H1 (cell line): ENCODE data around the gene TGM5. TPM values are rescaled to one million over a fixed set of nuclear protein-coding genes. Genes with fewer than 3 reads are reported as not detected.

ENCODE experiments used
- CTCF ChIA-PET: fragments of 300-600 bp; sonication (Branson Sonifier 250); formaldehyde crosslinking; loops from one replicate; lab custom pipeline; 2021; ENCODE audit not compliant: partially characterized antibody; lab: Charles Lee
- POLR2A ChIA-PET: fragments of 300-600 bp; sonication (Branson Sonifier 250); formaldehyde crosslinking; loops from one replicate; lab custom pipeline; 2021; ENCODE audit warnings: inconsistent platforms; ENCODE audit not compliant: partially characterized antibody; lab: Charles Lee
- DNase-seq, 2 experiments: peaks; one replicate each; pipeline versions ENCODE4 v3.0.0 to v3.0.0-alpha.2; 2010 to 2022; ENCODE audit warnings: low spot score in 2 of 2, low read depth in 1 of 2, mixed read lengths in 1 of 2
- FAIRE-seq: peaks from 2 replicates; lab custom pipeline; 2011; peaks lifted over from hg19 to GRCh38; lab: Jason Lieb, UNC
- H2AFZ ChIP-seq: 2 replicates; pipeline ENCODE4 v1.8.1; 2012; ENCODE audit warnings: low read length, inconsistent platforms
- H2AK5ac ChIP-seq: 2 replicates; pipeline ENCODE4 v1.6.1; 2013; ENCODE audit warnings: low read depth, low read length
- H2BK120ac ChIP-seq: replicated peaks from 2 replicates; pipeline ENCODE3; 2013; ENCODE audit warnings: low read depth, low read length, inconsistent platforms
- H2BK12ac ChIP-seq: 2 replicates; pipeline ENCODE4 v1.6.1; 2013; ENCODE audit warnings: low read depth, low read length
- H2BK15ac ChIP-seq: 2 replicates; pipeline ENCODE4 v1.6.1; 2013; ENCODE audit warnings: low read length
- H2BK20ac ChIP-seq: 2 replicates; pipeline ENCODE4 v1.6.1; 2013; ENCODE audit warnings: low read length
- H2BK5ac ChIP-seq: 2 replicates; pipeline ENCODE4 v1.6.1; 2013; ENCODE audit warnings: low read depth, low read length
- H3K14ac ChIP-seq: 2 replicates; pipeline ENCODE4 v1.6.1; 2013; ENCODE audit warnings: inconsistent platforms; ENCODE audit not compliant: insufficient read length
- H3K18ac ChIP-seq: 2 replicates; pipeline ENCODE4 v1.6.1; 2013; ENCODE audit warnings: low read length; ENCODE audit errors: extremely low read depth
- H3K23ac ChIP-seq: 2 replicates; pipeline ENCODE4 v1.6.1; 2013; ENCODE audit warnings: inconsistent platforms; ENCODE audit not compliant: insufficient read length
- H3K23me2 ChIP-seq: 2 replicates; pipeline ENCODE4 v1.6.1; 2013; ENCODE audit warnings: low read depth, low read length
- H3K27ac ChIP-seq: 2 replicates; pipeline ENCODE4 v1.6.1; 2011; ENCODE audit warnings: low read depth, low read length, inconsistent platforms
- H3K27me3 ChIP-seq, 4 experiments: replicated peaks in 1 of 4; 1 replicate in 1 of 4; 2 replicates in 3 of 4; pipeline versions ENCODE4 v1.6.1 to v1.8.1; 2011 to 2013; ENCODE audit warnings: low read length in 3 of 4, mild to moderate bottlenecking in 3 of 4, inconsistent platforms in 2 of 4, mixed read lengths in 2 of 4, moderate library complexity in 1 of 4; ENCODE audit not compliant: control insufficient read depth in 3 of 4, insufficient read depth in 3 of 4; ENCODE audit errors: extremely low read depth in 1 of 4
- H3K36me3 ChIP-seq, 4 experiments: 2 replicates each; pipeline versions ENCODE4 v1.6.1 to v1.8.1; 2011 to 2013; ENCODE audit warnings: mild to moderate bottlenecking in 4 of 4, low read length in 3 of 4, moderate library complexity in 2 of 4, control low read depth in 1 of 4, inconsistent platforms in 1 of 4; ENCODE audit not compliant: insufficient read depth in 4 of 4, control insufficient read depth in 2 of 4
- H3K4ac ChIP-seq: replicated peaks from 2 replicates; pipeline ENCODE3; 2013; ENCODE audit warnings: low read length, low read depth, mixed read lengths, inconsistent platforms; ENCODE audit not compliant: insufficient read length
- H3K4me1 ChIP-seq, 4 experiments: replicated peaks in 1 of 4; 1 replicate in 1 of 4; 2 replicates in 3 of 4; pipeline versions ENCODE4 v1.6.1 to v1.8.1; 2011 to 2013; ENCODE audit warnings: low read length in 3 of 4, inconsistent platforms in 2 of 4, mixed read lengths in 1 of 4; ENCODE audit not compliant: insufficient read depth in 4 of 4, control insufficient read depth in 3 of 4
- H3K4me2 ChIP-seq, 2 experiments: 2 replicates each; pipeline versions ENCODE4 v1.6.1 to v1.8.1; 2011 to 2013; ENCODE audit warnings: low read depth in 2 of 2, low read length in 2 of 2, control low read depth in 1 of 2, inconsistent platforms in 1 of 2, mild to moderate bottlenecking in 1 of 2; ENCODE audit not compliant: insufficient read depth in 1 of 2
- H3K4me3 ChIP-seq, 4 experiments: fragments of 200-600, 300-600 bp in 1 of 4; sonication (generic), shearing (Covaris generic), sonication (Bioruptor Twin) in 1 of 4; 2 replicates each; pipeline versions ENCODE4 v1.5.1 to v1.8.1; 2011 to 2016; ENCODE audit warnings: low read length in 4 of 4, low read depth in 3 of 4, control low read depth in 2 of 4, inconsistent platforms in 2 of 4, mild to moderate bottlenecking in 2 of 4, mixed read lengths in 1 of 4, moderate library complexity in 1 of 4; ENCODE audit not compliant: insufficient read depth in 2 of 4; ENCODE audit errors: extremely low read depth in 1 of 4
- H3K56ac ChIP-seq: replicated peaks from 2 replicates; pipeline ENCODE3; 2013; ENCODE audit warnings: low read depth, mild to moderate bottlenecking, mixed read lengths, low read length, inconsistent platforms; ENCODE audit not compliant: insufficient read length
- H3K79me1 ChIP-seq: 2 replicates; pipeline ENCODE4 v1.6.1; 2013; ENCODE audit warnings: low read depth, low read length, control low read depth
- H3K79me2 ChIP-seq, 2 experiments: 2 replicates each; pipeline versions ENCODE4 v1.6.1 to v1.8.1; 2012 to 2013; ENCODE audit warnings: low read length in 2 of 2, mild to moderate bottlenecking in 2 of 2, inconsistent platforms in 1 of 2; ENCODE audit not compliant: insufficient read depth in 2 of 2, control insufficient read depth in 1 of 2
- H3K9ac ChIP-seq, 4 experiments: replicated peaks in 1 of 4; 1 replicate in 1 of 4; 2 replicates in 3 of 4; pipeline versions ENCODE4 v1.6.1 to v1.8.1; 2011 to 2013; ENCODE audit warnings: low read depth in 3 of 4, low read length in 3 of 4, control low read depth in 2 of 4, mild to moderate bottlenecking in 2 of 4, moderate library complexity in 2 of 4, inconsistent platforms in 1 of 4; ENCODE audit errors: extremely low read depth in 1 of 4
- H3K9me3 ChIP-seq, 2 experiments: 2 replicates each; pipeline versions ENCODE4 v1.6.1 to v1.8.1; 2012 to 2013; ENCODE audit warnings: mild to moderate bottlenecking in 2 of 2, moderate library complexity in 2 of 2, control low read depth in 1 of 2, inconsistent platforms in 1 of 2, low read depth in 1 of 2, low read length in 1 of 2, mixed read lengths in 1 of 2; ENCODE audit not compliant: insufficient read depth in 2 of 2
- H4K20me1 ChIP-seq, 2 experiments: replicated peaks in 1 of 2; 2 replicates each; pipeline versions ENCODE3 to v1.8.1; 2011 to 2013; ENCODE audit warnings: inconsistent platforms in 2 of 2, low read length in 2 of 2, mild to moderate bottlenecking in 1 of 2; ENCODE audit not compliant: insufficient read depth in 2 of 2, control insufficient read depth in 1 of 2
- H4K5ac ChIP-seq: 2 replicates; pipeline ENCODE4 v1.6.1; 2013; ENCODE audit warnings: low read length, low read depth, mixed read lengths, inconsistent platforms; ENCODE audit not compliant: insufficient read length
- H4K8ac ChIP-seq: 2 replicates; pipeline ENCODE4 v1.8.0; 2013; ENCODE audit warnings: mild to moderate bottlenecking, moderate library complexity, low read length, inconsistent platforms; ENCODE audit not compliant: insufficient read depth; ENCODE audit errors: extremely low read depth
- H4K91ac ChIP-seq: replicated peaks from 2 replicates; pipeline ENCODE3; 2013; ENCODE audit warnings: low read length, mixed read lengths, inconsistent platforms; ENCODE audit not compliant: insufficient read length
- ATF3 ChIP-seq: IDR thresholded peaks from 2 replicates; pipeline ENCODE4 v1.6.1; 2011; ENCODE audit warnings: low read depth, mild to moderate bottlenecking, low read length; ENCODE audit not compliant: insufficient read depth
- BRCA1 ChIP-seq: IDR thresholded peaks from 2 replicates; pipeline ENCODE4 v1.6.1; 2012; ENCODE audit warnings: low read depth, low read length, improper control_type of control experiment
- CBX5 ChIP-seq: fragments of 300-800, 300-1000 bp; sonication (generic); IDR thresholded peaks from 2 replicates; pipeline ENCODE4 v1.7.1; 2016; ENCODE audit warnings: antibody characterized with exemption, low read length, low read depth
- CBX8 ChIP-seq: fragments of 300-800, 300-1000 bp; sonication (generic); IDR thresholded peaks from 2 replicates; pipeline ENCODE4 v1.7.1; 2016; ENCODE audit warnings: low read depth, low read length, borderline replicate concordance
- CHD2 ChIP-seq: IDR thresholded peaks from 2 replicates; pipeline ENCODE4 v1.6.1; 2012; ENCODE audit warnings: low read length, improper control_type of control experiment
- EGR1 ChIP-seq: IDR thresholded peaks from 2 replicates; pipeline ENCODE4 v1.6.1; 2011; ENCODE audit warnings: low read depth, low read length, borderline replicate concordance
- GTF2F1 ChIP-seq: IDR thresholded peaks from 2 replicates; pipeline ENCODE4 v1.6.1; 2012; ENCODE audit warnings: low read depth, low read length, improper control_type of control experiment, borderline replicate concordance
- HDAC6 ChIP-seq: IDR thresholded peaks from one replicate; pipeline ENCODE4 v1.7.1; 2012; ENCODE audit warnings: low read depth, mild to moderate bottlenecking, inconsistent platforms, low read length, moderate library complexity
- RNF2 ChIP-seq: fragments of 200-900, 300-1000 bp; sonication (generic); IDR thresholded peaks from 2 replicates; pipeline ENCODE4 v1.7.1; 2016; ENCODE audit warnings: borderline replicate concordance, low read depth, mild to moderate bottlenecking, antibody characterized with exemption, low read length; ENCODE audit not compliant: poor library complexity, severe bottlenecking; ENCODE audit errors: missing control alignments
- SIN3A ChIP-seq, 2 experiments: IDR thresholded peaks in 1 of 2; conservative IDR thresholded peaks in 1 of 2; 2 replicates each; pipeline ENCODE4 v1.6.1; 2011 to 2012; ENCODE audit warnings: low read length in 2 of 2, improper control_type of control experiment in 1 of 2, low read depth in 1 of 2, mild to moderate bottlenecking in 1 of 2
- SRF ChIP-seq: IDR thresholded peaks from 2 replicates; pipeline ENCODE4 v1.6.1; 2011; ENCODE audit warnings: mild to moderate bottlenecking, low read depth, low read length, moderate library complexity
- USF2 ChIP-seq: IDR thresholded peaks from 2 replicates; pipeline ENCODE4 v1.6.1; 2011; ENCODE audit warnings: low read length, improper control_type of control experiment
- WGBS, 2 experiments: shearing (Covaris generic) in 1 of 2; methylation state at CpG; one replicate each; pipeline versions ENCODE4 v1.1.6 to v1.1.7; 2013 to 2015; ENCODE audit warnings: low lambda C conversion rate in 2 of 2, mixed read lengths in 2 of 2, inconsistent platforms in 1 of 2, low coverage in 1 of 2, missing lambda C conversion rate in 1 of 2; ENCODE audit not compliant: insufficient replicate concordance in 2 of 2, insufficient coverage in 1 of 2, insufficient read length in 1 of 2; ENCODE audit errors: extremely low coverage in 1 of 2, missing lambda C conversion rate in 1 of 2; 5-methylcytosine and 5-hydroxymethylcytosine counted together
- polyA plus RNA-seq, 7 experiments: library from polyadenylated mRNA; depleted of rRNA in 3 of 7; stranded (reverse) in 5 of 7; unstranded in 2 of 7; fragments of >200 nt in 5 of 7; fragments of 200-250 nt in 2 of 7; gene quantifications; 1 replicate in 5 of 7; 2 replicates in 1 of 7; 4 replicates in 1 of 7; pipeline versions ENCODE4 v1.2.1 to v1.2.3, GENCODE V29; 2011 to 2013; ENCODE audit warnings: missing spikeins in 2 of 7, mixed read lengths in 2 of 7
- total RNA-seq: library from RNA; stranded (reverse); fragmentation: NEBNext Ultra II Directional; extraction: Animal tissue kit (Norgen Biotek cat#: 25700); gene quantifications from 2 replicates; pipeline ENCODE4 v1.2.1, GENCODE V29; 2021

TGM5 gene
- total and polyA plus RNA-seq, 2 of the 8 experiments (the other 6 are each of a cell fraction or from before 2014, with no cell fraction given): not detected

- no peak overlapping the region for H3K4me3 ChIP-seq
- H3K9me3 ChIP-seq: no peaks in the 10 kb centered on the region
- DNase-seq (no peak), FAIRE-seq (no peak)
- H2BK15ac ChIP-seq: no peak overlapping the region
- H2BK20ac ChIP-seq: no peak overlapping the region
- ChIA-PET POLR2A (interaction anchor here (1.1 to 1.2 kb wide), 2 partner anchors 8 to 9 kb away, joined by 3 to 4 read pairs; no protein-coding TSS in a partner anchor), CTCF (interaction anchor here (0.6 to 1.6 kb wide), 5 partner anchors 17 to 116 kb away, joined by 3 to 4 read pairs (median 3); no protein-coding TSS in a partner anchor)
- no peak overlapping the region for H3K4ac ChIP-seq
- H3K27me3 ChIP-seq: no peaks in the 10 kb centered on the region
- H3K27ac ChIP-seq: no peak overlapping the region
- no peaks in the 10 kb centered on the region for H3K36me3 ChIP-seq
- H3K18ac ChIP-seq: no peak overlapping the region
- H3K4me1 ChIP-seq: peaks cover 4 to 8% (median 5%) of the 10 kb centered on the region in 4 experiments; a peak in 5 of 7 replicates
- no peak overlapping the region for H3K14ac ChIP-seq
- no peak overlapping the region for H2BK12ac ChIP-seq
- peaks cover 7% of the 10 kb centered on the region for H3K23me2 ChIP-seq
- no peak overlapping the region for H3K56ac ChIP-seq
- no peak overlapping the region for H2AK5ac ChIP-seq
- H3K4me2 ChIP-seq: no peak overlapping the region
- H2AFZ ChIP-seq: no peak overlapping the region
- no peak overlapping the region for H4K91ac ChIP-seq
- H2BK5ac ChIP-seq: no peak overlapping the region
- WGBS, 2 experiments: 77% methylated on average over 3 of the region's 3 CpGs; no CpG with 5 or more reads in 1 of the 2 experiments
- H3K79me1 ChIP-seq: no peaks in the 10 kb centered on the region
- no peak overlapping the region for H3K23ac ChIP-seq
- H4K20me1 ChIP-seq: peaks cover 0 to 2% of the 10 kb centered on the region in 2 experiments
- H2BK120ac ChIP-seq: no peak overlapping the region
- no peak overlapping the region for H4K8ac ChIP-seq
- H4K5ac ChIP-seq: no peak overlapping the region
- H3K9ac ChIP-seq: no peak overlapping the region
- no peaks in the 10 kb centered on the region for H3K79me2 ChIP-seq
- TF ChIP-seq CBX8 (no peak), HDAC6 (no peak), BRCA1 (no peak), CBX5 (no peak), EGR1 (no peak), SRF (no peak), GTF2F1 (no peak), RNF2 (no peak), ATF3 (no peak), CHD2 (no peak), USF2 (no peak), SIN3A (conservative IDR thresholded peaks at IDR 0.05 in 1 of 2, IDR thresholded peaks at IDR 0.05 in 1 of 2; ENCODE audit: low read depth in 1 of 2, low read length in 2 of 2) (no peak)
These were observed 83.5 kb downstream of the TGM5 start for GRCh38 chr15:43183270-43183669.
